Middle frontal gyrus (tissue), 1 donor: Measurements from ENCODE around the gene ASCC2.

Source experiments
- DNase-seq: peaks from one replicate; pipeline ENCODE4 v3.0.0-alpha.2; 2015; ENCODE audit warnings: low spot score; ENCODE audit errors: extremely low spot score

The ASCC2 gene

GRCh38 chr22:29787371-29787980 is 50.6 kb downstream of the ASCC2 start:
- no peak for DNase-seq

- no peak for DNase-seq
These were observed 52.0 kb downstream of the ASCC2 start for GRCh38 chr22:29786031-29786430.

GRCh38 chr22:29784451-29785361 is 53.4 kb downstream of the ASCC2 start:
- peak; percentile 4 for DNase-seq

- no peak for DNase-seq
These were observed 55.8 kb downstream of the ASCC2 start for GRCh38 chr22:29782061-29782845.

- peak; percentile 47 for DNase-seq
These were observed 57.1 kb downstream of the ASCC2 start for GRCh38 chr22:29780748-29781676.

- no peak for DNase-seq
These were observed 57.9 kb downstream of the ASCC2 start for GRCh38 chr22:29780220-29780619.

- no peak for DNase-seq
These were observed 64.8 kb downstream of the ASCC2 start for GRCh38 chr22:29773233-29773632.

- DNase-seq, result peak; percentile 5
These were observed 65.9 kb downstream of the ASCC2 start for GRCh38 chr22:29772170-29772641.

GRCh38 chr22:29769723-29770321 is 68.3 kb downstream of the ASCC2 start:
- DNase-seq, result no peak

- DNase-seq, result no peak
These were observed 69.9 kb downstream of the ASCC2 start for GRCh38 chr22:29768052-29768693.

- DNase-seq, result peak; percentile 89
These were observed 70.7 kb downstream of the ASCC2 start, which contains the start of gene UQCR10 for GRCh38 chr22:29767171-29768051. TSS of gene UQCR10 (plus strand) at chr22:29767369. CDS start at chr22:29767399, 30 bp downstream.

- peak; percentile 95 for DNase-seq
These were observed 71.4 kb downstream of the ASCC2 start, which contains the start of gene ZMAT5 for GRCh38 chr22:29766632-29767170. TSS of gene ZMAT5 (minus strand) at chr22:29767007. CDS start at chr22:29748544, 18,463 bp downstream.

- DNase-seq, result no peak
These were observed 72.0 kb downstream of the ASCC2 start for GRCh38 chr22:29765905-29766631.

GRCh38 chr22:29762263-29762662 is 75.8 kb downstream of the ASCC2 start:
- DNase-seq, result no peak

- no peak for DNase-seq
These were observed 79.1 kb downstream of the ASCC2 start for GRCh38 chr22:29758959-29759358.

- DNase-seq, result no peak
These were observed 79.9 kb downstream of the ASCC2 start for GRCh38 chr22:29758068-29758622.

- DNase-seq, result no peak
These were observed 81.0 kb downstream of the ASCC2 start for GRCh38 chr22:29757096-29757495.
